Tongue (tissue), 2 donors: Measurements from ENCODE around the gene COMTD1. TPM values are rescaled to one million over a fixed set of nuclear protein-coding genes. Genes with fewer than 3 reads are reported as not detected.
"Not testable (repeated sequence)": the region's sequence is repeated elsewhere in the genome, so short reads cannot be mapped to it uniquely, and the experiment has no call there.

Experiments
- DNase-seq: peaks from one replicate; pipeline ENCODE4 v3.0.0-alpha.2; 2015
- total RNA-seq: library from RNA; depleted of rRNA; stranded (reverse); fragments of >200 nt; gene quantifications from one replicate; pipeline ENCODE4 v1.2.3, GENCODE V29; 2014

Gene COMTD1
- total RNA-seq, 1 donor from 2014 or later: 14.3 TPM

GRCh38 chr10:75223507-75223906, 12.2 kb downstream of the COMTD1 start:
- DNase-seq: no peak

DNA sequence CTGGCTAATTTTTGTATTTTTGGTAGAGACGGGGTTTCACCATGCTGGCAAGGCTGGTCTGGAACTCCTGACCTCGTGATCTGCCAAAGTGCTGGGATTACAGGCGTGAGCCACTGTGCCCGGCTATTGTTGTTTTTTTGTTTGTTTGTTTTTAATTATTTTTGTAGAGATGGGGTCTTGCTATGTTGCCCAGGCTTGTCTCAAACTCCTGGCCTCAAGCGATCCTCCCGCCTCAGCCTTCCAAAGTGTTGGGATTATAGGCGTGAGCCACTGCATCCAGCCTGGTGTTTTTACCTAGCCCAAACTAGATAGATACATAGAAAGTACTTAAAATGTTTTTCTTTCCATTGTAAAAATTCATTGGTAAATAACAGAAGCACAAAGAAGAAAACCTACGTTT, 14.3 kb downstream of the COMTD1 start:
- not testable (repeated sequence) for DNase-seq

GRCh38 chr10:75220274-75220673, 15.5 kb downstream of the COMTD1 start:
- DNase-seq: no peak

DNA sequence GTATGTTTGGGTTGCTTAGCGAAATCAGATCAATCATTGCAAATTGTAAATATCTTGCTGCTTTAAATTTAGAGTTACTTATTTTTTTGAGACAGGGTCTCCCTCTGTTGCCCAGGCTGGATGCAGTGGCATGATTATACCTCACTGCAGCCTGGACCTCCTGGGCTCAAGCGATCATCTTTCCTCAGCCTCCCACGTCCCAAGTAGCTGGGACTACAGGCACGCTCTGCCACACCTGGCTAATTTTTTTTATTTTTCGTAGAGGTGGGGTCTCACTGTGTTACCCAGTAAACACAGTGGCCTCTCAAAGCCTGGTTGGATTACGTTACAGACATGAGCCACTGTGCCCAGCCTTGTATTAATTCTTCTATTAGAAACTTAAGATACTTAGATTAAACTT, 23.4 kb downstream of the COMTD1 start:
- DNase-seq: no peak

DNA sequence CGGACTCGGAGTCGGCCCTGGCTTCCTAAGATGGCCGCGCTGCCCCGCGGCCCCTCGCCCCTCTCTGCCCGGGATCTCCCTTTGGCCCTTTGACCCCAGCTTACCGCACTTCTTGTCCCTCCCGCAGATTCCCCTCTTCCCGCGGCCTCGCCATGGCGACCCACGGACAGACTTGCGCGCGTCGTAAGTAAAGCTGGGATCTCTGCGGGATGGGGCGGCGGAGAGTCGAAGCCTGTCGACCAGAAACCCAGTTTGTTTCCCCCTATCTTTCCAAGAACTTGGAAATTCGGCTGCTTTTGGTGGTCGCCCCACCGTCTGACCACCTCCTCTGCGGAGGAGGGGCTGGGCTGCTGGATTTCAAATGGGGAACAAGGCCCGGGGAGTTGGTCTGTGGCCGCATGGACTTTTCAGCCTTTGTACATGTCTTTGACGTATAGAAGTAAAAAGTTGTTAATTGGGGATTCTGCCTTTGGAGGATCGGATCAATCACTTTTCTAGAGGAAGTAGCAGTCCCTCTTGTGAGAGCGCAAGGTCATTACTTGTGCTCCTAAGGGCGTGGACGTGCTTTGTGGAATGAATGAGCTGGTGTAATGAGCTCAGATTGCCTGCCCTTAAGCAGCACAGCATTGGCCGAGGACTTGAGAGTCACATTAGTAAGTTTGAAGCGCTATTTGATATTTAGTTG, 24.6 kb downstream of the COMTD1 start:
- peak; percentile 52 for DNase-seq

GRCh38 chr10:75210282-75211006, 25.3 kb downstream of the COMTD1 start, which contains the start of gene VDAC2:
VDAC2 (plus strand) TSS chr10:75210796; CDS start chr10:75211159, 363 bp downstream.
- DNase-seq: peak; percentile 96

- peak; percentile 93 for DNase-seq
These were observed 25.9 kb downstream of the COMTD1 start for GRCh38 chr10:75209921-75210281.

DNA sequence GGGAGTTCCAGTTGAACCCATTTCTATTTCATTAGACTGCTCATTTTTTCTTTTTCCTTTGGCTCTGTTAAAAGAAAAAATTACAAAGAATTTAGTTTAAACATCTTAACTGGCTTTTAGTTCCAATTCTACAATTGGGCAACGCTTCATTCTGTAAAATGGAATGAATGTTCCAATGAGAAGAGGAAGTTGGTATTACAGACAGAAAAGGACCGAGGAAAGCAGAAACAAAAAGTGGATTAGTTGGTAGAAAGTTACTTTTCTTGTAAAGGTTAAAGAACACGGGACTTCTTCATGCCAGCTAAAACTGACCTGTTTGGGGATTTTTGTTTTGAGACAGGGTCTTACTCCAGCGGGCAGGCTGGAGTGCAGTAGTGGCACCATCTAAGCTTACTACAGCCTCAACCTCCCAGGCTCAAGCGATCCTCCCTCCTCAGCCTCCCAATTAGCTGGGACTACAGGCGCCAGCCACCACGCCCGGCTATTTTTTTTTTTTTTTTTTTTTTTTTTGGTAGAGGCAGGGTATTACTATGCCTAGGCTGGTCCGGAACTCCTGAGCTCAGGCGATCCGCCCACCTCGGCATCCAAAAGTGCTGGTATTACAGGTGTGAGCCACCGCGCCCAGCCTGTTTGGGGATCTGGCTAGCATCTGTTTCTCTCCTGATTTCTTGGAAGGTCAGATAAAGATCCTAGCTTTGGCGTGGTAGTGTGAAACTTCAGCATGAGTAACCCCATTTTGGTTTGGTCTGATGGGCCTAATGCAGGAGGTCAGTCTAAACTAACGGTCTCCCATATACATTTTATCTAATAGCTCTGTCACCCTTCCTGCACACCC, 26.5 kb downstream of the COMTD1 start:
- DNase-seq: no peak

DNA sequence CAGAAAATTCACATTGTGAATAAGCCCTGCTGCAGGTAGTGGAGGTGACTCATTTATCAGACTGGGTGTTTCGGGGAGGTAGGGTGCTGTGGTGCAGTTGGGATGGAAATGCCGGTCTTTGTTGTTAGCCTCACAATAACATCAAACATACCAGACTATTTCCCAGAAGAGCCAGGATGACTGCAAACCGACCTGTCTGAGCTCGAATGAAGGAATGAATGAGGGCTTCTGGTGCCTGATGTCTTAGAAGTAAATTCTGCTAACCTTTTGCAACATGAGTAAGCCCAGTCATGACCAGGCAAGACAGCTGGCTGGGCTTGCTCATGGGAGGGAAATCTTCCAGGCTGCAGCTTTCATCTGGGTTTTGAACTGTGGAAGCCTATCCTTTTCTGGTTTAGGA, 27.6 kb downstream of the COMTD1 start:
- peak; percentile 50 for DNase-seq

GRCh38 chr10:75207857-75208144, 28.0 kb downstream of the COMTD1 start:
- no peak for DNase-seq

GRCh38 chr10:75207079-75207856, 28.5 kb downstream of the COMTD1 start:
- DNase-seq: no peak

- not testable (repeated sequence) for DNase-seq
These were observed 29.1 kb downstream of the COMTD1 start for GRCh38 chr10:75206638-75207037.

DNA sequence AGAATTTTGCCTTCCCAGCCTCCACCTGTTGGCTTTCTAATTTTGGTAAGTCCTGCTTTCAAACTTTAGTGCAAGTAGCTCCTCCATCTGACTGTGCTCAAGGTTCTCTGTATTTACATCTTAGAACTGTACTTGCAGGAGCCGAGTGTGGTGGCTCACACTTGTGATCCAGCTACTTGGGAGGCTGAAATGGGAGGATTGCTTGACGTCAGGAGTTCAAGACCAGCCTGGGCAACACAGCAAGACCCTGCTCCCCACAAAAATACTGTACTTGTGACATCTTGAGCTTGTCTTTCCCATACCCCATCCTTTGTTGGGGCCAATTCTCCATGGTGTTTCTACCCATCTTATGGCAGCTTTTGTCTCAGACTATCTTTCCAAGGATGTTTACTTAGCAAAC, 29.8 kb downstream of the COMTD1 start:
- DNase-seq: no peak

DNA sequence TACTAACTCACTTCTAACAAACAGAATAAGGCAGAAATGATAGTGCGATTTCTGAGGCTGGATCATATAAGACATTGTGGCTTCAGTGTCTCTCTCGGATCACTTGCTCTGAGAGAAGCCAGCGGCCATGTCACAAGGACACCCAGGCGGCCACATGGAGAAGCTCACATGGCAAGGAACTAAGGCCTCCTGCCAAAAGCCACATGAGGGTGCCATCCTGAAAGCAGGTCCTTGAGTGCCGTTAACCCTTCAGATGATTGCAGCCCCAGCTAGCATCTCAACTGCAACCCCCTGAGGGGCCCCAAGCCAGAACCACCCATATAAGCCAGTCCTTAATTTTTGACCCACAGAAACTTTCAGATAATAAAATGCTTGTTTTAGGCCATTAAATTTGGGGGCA, 32.0 kb downstream of the COMTD1 start:
- no peak for DNase-seq

- not testable (repeated sequence) for DNase-seq
These were observed 32.6 kb downstream of the COMTD1 start for GRCh38 chr10:75203046-75203620.

DNA sequence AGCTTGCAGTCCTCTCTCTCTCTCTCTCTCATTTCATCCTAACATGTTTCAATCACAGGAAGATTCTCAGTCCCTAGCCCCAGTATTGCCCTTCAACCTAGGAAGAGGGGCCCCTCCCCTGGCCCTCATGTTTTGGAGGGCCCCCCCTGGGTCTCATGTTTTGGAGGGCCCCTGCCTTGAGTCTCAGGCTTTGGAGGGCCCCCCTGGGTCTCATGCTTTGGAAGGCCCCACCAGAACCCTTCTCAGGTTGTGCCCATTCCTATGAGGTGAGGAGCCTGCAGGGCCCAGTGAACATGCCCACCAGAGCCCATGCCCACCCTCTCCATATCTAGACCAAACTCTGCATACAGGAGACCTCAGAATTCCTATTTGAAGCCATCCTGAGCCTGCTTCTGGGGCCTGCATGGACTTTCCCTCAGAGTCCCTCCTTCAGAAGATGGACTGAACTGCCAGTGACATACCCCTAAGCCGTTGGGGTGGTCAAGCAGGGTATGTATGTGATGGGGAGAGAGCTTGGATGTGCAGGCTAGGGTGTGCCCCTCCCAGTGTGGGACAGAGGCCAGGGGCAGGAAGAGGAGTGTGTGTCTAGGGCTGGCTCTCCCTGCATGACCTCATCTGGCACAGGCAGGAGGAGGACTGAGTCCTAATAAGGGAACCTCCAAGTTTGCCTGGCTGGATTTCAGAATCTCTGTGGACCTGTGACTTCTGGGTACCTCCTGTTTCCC, 33.3 kb downstream of the COMTD1 start:
- no peak for DNase-seq

DNA sequence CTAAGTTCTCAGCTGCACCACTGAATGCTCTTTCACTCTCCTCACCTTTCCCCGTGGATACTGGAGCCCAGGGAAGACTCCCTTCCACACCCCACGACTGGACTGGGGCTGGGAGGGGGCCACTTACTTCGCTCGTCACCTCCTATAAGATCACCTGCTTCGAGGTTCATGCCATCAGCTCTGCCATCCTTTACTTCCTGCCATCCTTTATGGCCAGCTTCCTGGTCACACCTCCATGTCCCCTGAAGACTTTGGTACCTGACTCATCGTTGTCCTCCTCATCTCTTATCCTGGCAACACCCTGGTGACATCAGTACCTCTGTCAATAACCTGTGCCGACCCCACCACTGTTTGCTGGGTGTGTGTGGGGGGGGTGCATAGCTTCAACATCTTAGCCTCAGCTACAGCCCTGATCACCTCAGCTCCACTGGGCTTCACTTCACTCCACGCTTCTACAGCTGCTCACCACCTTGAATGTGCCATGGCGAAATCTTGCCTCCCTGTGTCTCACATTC, 33.9 kb downstream of the COMTD1 start:
- no peak for DNase-seq

DNA sequence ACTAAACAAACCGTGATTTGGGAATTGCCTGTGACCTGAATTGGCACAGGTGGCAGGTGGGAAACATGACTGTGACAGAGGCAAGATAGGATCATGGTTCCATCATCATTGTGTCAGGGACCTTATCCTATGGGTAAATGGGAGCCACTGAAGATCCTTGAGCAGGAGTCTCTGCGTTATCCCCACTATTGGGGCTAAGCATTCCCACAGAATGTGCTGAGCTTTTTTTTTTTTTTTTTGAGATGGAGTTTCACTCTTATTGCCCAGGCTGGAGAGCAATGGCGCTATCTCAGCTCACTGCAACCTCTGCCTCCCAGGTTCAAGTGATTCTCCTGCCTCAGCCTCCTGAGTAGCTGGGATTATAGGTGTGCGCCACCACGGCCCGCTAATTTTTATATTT, 35.8 kb downstream of the COMTD1 start:
- not testable (repeated sequence) for DNase-seq

- DNase-seq: no peak
These were observed 37.9 kb downstream of the COMTD1 start for GRCh38 chr10:75197906-75198305.

GRCh38 chr10:75197066-75197465, 38.7 kb downstream of the COMTD1 start:
- no peak for DNase-seq
